ENCODE measurements around the gene USP50. TPM values are rescaled to one million over a fixed set of nuclear protein-coding genes. Genes with fewer than 3 reads are reported as not detected.

Gene USP50
- total RNA-seq, 1 experiment from 2014 or later, result not detected

DNA sequence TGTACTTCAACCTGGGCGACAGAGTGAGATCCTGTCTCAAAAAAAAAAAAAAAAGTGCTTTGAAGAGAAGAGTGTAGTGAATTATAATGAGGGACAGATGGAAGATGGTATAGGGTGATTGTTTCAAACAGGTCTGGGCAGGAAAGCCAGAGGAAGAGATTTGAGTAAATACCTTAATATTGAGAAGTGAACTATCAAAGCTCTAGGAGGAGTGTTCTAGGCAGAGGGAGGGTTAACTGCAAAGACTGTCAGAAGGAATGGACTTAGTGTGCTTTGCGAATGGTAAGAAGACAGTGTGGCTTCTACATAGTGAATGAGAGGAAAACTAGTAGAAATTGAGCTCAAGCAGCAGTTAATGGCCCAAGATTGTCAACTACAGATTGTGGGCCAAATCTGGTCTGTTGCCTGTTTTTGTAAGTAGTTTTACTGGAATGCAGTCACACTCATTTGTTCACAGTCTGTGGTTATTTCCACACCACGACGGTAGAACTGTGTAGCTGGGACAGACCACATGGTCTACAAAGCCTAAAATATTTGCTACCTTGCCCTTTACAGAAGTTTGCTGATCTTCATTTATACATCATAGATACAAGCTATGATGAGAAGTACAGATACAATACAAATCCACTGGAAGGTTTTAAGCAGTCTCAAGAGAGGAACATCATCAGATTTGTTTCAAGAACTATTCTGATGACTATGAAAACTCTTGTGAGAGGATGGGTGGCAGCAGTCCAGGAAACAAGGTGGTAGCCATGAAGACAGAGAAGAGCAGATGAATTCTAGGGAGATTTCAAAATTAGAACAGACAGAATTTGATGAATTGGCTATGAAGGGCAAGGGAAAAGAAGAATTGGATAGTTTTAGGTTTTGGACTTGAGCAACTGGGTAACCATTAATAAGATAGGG is 16.5 kb upstream of the USP50 start:
- Mint-ChIP-seq H3K36me3 (ENCODE audit: insufficient read depth in 1 of 3, low read depth in 3 of 3) (peaks cover 5 to 38% (median 23%) of the 10 kb centered on the region in 3 experiments; a peak in 6 of 7 replicates), H3K27me3 (ENCODE audit: low read depth) (no peaks in the 10 kb centered on the region), H3K4me3 (no peak overlapping the region), H3K9me3 (no peaks in the 10 kb centered on the region), H3K4me1 (no peaks in the 10 kb centered on the region), H3K27ac (peak overlapping the region in 2 of 3 experiments; percentile 22 to 49; a peak in 4 of 7 replicates)
- Histone ChIP-seq H3K56ac (ENCODE audit: insufficient read length, low read depth, low read length) (no peak overlapping the region), H3K9me3 (ENCODE audit: control insufficient read depth, low read depth, low read length) (no peaks in the 10 kb centered on the region), H3K27ac (ENCODE audit: insufficient read length, low read depth, low read length) (no peak overlapping the region), H3K23ac (ENCODE audit: insufficient read length, low read depth, low read length) (no peak overlapping the region), H3K4me2 (ENCODE audit: insufficient read depth, insufficient read length, low read length) (no peak overlapping the region), H4K91ac (ENCODE audit: insufficient read length, low read depth, low read length) (no peak overlapping the region), H4K20me1 (ENCODE audit: control insufficient read depth, insufficient read depth, insufficient read length) (no peaks in the 10 kb centered on the region), H4K8ac (replicated peaks; ENCODE audit: insufficient read length, low read depth, low read length) (no peak overlapping the region), H3T11ph (ENCODE audit: low read length) (no peak overlapping the region), H2BK20ac (ENCODE audit: low read depth, low read length, poor library complexity, severe bottlenecking) (no peak overlapping the region), H3K18ac (ENCODE audit: insufficient read length, low read depth, low read length) (no peak overlapping the region), H3K9ac (ENCODE audit: extremely low read depth, insufficient read length, low read length) (no peak overlapping the region), H2AK5ac (ENCODE audit: insufficient read length, low read length) (no peak overlapping the region), H3K79me2 (ENCODE audit: insufficient read depth, low read length) (no peaks in the 10 kb centered on the region), H3K79me1 (ENCODE audit: insufficient read depth, low read depth, low read length, poor library complexity, severe bottlenecking) (no peaks in the 10 kb centered on the region), H3K23me2 (ENCODE audit: insufficient read length, low read depth, low read length, poor library complexity, severe bottlenecking) (no peaks in the 10 kb centered on the region), H2BK5ac (ENCODE audit: insufficient read length, low read length) (no peak overlapping the region), H3K27me3 (ENCODE audit: insufficient read depth, low read length) (no peaks in the 10 kb centered on the region), H3K4ac (ENCODE audit: low read depth, low read length) (no peak overlapping the region), H4K5ac (ENCODE audit: insufficient read length, low read depth, low read length) (no peak overlapping the region), H2BK120ac (ENCODE audit: low read depth, low read length, poor library complexity, severe bottlenecking) (no peak overlapping the region), H2AFZ (ENCODE audit: low read length) (no peak overlapping the region), H2BK12ac (ENCODE audit: insufficient read length, low read depth, low read length) (no peak overlapping the region), H3K4me1 (ENCODE audit: insufficient read depth, low read length) (no peaks in the 10 kb centered on the region), H2BK15ac (ENCODE audit: low read depth, low read length) (no peak overlapping the region), H3K14ac (ENCODE audit: insufficient read depth, low read length) (no peak overlapping the region)
- TF ChIP-seq, protein P1, sequence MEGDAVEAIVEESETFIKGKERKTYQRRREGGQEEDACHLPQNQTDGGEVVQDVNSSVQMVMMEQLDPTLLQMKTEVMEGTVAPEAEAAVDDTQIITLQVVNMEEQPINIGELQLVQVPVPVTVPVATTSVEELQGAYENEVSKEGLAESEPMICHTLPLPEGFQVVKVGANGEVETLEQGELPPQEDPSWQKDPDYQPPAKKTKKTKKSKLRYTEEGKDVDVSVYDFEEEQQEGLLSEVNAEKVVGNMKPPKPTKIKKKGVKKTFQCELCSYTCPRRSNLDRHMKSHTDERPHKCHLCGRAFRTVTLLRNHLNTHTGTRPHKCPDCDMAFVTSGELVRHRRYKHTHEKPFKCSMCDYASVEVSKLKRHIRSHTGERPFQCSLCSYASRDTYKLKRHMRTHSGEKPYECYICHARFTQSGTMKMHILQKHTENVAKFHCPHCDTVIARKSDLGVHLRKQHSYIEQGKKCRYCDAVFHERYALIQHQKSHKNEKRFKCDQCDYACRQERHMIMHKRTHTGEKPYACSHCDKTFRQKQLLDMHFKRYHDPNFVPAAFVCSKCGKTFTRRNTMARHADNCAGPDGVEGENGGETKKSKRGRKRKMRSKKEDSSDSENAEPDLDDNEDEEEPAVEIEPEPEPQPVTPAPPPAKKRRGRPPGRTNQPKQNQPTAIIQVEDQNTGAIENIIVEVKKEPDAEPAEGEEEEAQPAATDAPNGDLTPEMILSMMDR (conservative IDR thresholded peaks at IDR 0.05), result no peak
- no peak for DNase-seq
- no CpG with 5 or more reads among the region's 4 CpGs for WGBS (ENCODE audit: extremely low coverage, insufficient read length, low lambda C conversion rate)

All from H9 (cell line).